ENCODE measurements around the gene CD4. TPM values are rescaled to one million over a fixed set of nuclear protein-coding genes. Genes with fewer than 3 reads are reported as not detected.

Gene CD4
- total RNA-seq, 4 donors from 2014 or later: 3.5 to 8.1 (median 3.9) TPM

- no peak overlapping the region for H3K27ac ChIP-seq
- intact Hi-C loops (cut with DNase I): loop anchor here (10.0 kb wide), 1 partner anchor 209 kb away; no protein-coding TSS in a partner anchor
- H3K36me3 ChIP-seq: peaks cover 5 to 10% of the 10 kb centered on the region in 2 donors
Observed at GRCh38 chr12:6833189-6833890, 44.0 kb downstream of the CD4 start.

GRCh38 chr12:6834254-6834653, 44.9 kb downstream of the CD4 start:
- H3K4me1 ChIP-seq: peaks cover 0 to 5% of the 10 kb centered on the region in 2 donors
- peaks cover 5 to 10% of the 10 kb centered on the region in 2 donors for H3K36me3 ChIP-seq
- H3K9me3 ChIP-seq: no peaks in the 10 kb centered on the region
- 81 to 88% methylated on average over 1 of the region's 1 CpG for WGBS, 2 donors
- intact Hi-C loops (cut with DNase I): loop anchor here (10.0 kb wide), 1 partner anchor 209 kb away; no protein-coding TSS in a partner anchor
- H3K27ac ChIP-seq: no peak overlapping the region
- DNase-seq: no peak
- H3K27me3 ChIP-seq: no peaks in the 10 kb centered on the region
- no peak for TF ChIP-seq POLR2A (IDR thresholded peaks at IDR 0.05)
- no peak for TF ChIP-seq CTCF (IDR thresholded peaks at IDR 0.05)
- H3K4me3 ChIP-seq (replicated peaks in 1 of 3): no peak overlapping the region

More at GRCh38 chr12:6833189-6833890, 44.0 kb downstream of the CD4 start:
- WGBS, 2 donors: 77 to 91% methylated on average over 5 to 6 of the region's 6 CpGs
- H3K4me3 ChIP-seq (replicated peaks in 1 of 3): no peak overlapping the region
- TF ChIP-seq CTCF (IDR thresholded peaks at IDR 0.05): no peak
- TF ChIP-seq POLR2A (IDR thresholded peaks at IDR 0.05): no peak
- DNase-seq: no peak
- no peaks in the 10 kb centered on the region for H3K9me3 ChIP-seq
- H3K4me1 ChIP-seq: peaks cover 0 to 5% of the 10 kb centered on the region in 2 donors
- H3K27me3 ChIP-seq: no peaks in the 10 kb centered on the region

GRCh38 chr12:6834873-6835272, 45.5 kb downstream of the CD4 start:
- intact Hi-C loops (cut with DNase I): loop anchor here (10.0 kb wide), 1 partner anchor 210 kb away; no protein-coding TSS in a partner anchor
- Histone ChIP-seq H3K27ac (no peak overlapping the region), H3K27me3 (no peaks in the 10 kb centered on the region), H3K36me3 (peaks cover 5 to 10% of the 10 kb centered on the region in 2 donors), H3K4me3 (replicated peaks in 1 of 3) (no peak overlapping the region), H3K9me3 (no peaks in the 10 kb centered on the region), H3K4me1 (peaks cover 0 to 5% of the 10 kb centered on the region in 2 donors)
- TF ChIP-seq POLR2A (IDR thresholded peaks at IDR 0.05) (no peak), CTCF (IDR thresholded peaks at IDR 0.05) (no peak)
- 83 to 86% methylated on average over 5 of the region's 5 CpGs for WGBS, 2 donors
- no peak for DNase-seq

- peaks cover 5 to 10% of the 10 kb centered on the region in 2 donors for H3K36me3 ChIP-seq
- no peak overlapping the region for H3K27ac ChIP-seq
- no peak overlapping the region for H3K4me3 ChIP-seq (replicated peaks in 1 of 3)
- WGBS, 2 donors: 91 to 95% methylated on average over 3 to 14 of the region's 16 CpGs
- intact Hi-C loops (cut with DNase I): loop anchor here (10.0 kb wide), 1 partner anchor 212 kb away; no protein-coding TSS in a partner anchor
- H3K27me3 ChIP-seq: no peaks in the 10 kb centered on the region
- no peaks in the 10 kb centered on the region for H3K9me3 ChIP-seq
- no peak for DNase-seq
- peaks cover 0 to 5% of the 10 kb centered on the region in 2 donors for H3K4me1 ChIP-seq
- TF ChIP-seq CTCF (IDR thresholded peaks at IDR 0.05) (no peak), POLR2A (IDR thresholded peaks at IDR 0.05) (no peak)
Observed at GRCh38 chr12:6836851-6837250, 47.5 kb downstream of the CD4 start.
